GM12875 (cell line): Measurements from ENCODE around the gene BBIP1.

Experiments
- H3K4me3 ChIP-seq: one replicate; pipeline ENCODE4 v1.5.1; 2011; ENCODE audit warnings: low read depth, low read length, control low read depth
- CTCF ChIP-seq: IDR thresholded peaks from 2 replicates; pipeline ENCODE4 v1.5.1; 2011; ENCODE audit warnings: low read depth, mild to moderate bottlenecking, control low read depth, inconsistent platforms, low read length, moderate library complexity, borderline replicate concordance; ENCODE audit not compliant: insufficient read depth

BBIP1 gene

GRCh38 chr10:110853921-110854605 lies 64.9 kb downstream of the BBIP1 start:
- no peak for TF ChIP-seq CTCF
- no peak overlapping the region for H3K4me3 ChIP-seq

GRCh38 chr10:110852947-110853346 lies 66.0 kb downstream of the BBIP1 start:
- H3K4me3 ChIP-seq: no peak overlapping the region
- TF ChIP-seq CTCF: no peak

DNA sequence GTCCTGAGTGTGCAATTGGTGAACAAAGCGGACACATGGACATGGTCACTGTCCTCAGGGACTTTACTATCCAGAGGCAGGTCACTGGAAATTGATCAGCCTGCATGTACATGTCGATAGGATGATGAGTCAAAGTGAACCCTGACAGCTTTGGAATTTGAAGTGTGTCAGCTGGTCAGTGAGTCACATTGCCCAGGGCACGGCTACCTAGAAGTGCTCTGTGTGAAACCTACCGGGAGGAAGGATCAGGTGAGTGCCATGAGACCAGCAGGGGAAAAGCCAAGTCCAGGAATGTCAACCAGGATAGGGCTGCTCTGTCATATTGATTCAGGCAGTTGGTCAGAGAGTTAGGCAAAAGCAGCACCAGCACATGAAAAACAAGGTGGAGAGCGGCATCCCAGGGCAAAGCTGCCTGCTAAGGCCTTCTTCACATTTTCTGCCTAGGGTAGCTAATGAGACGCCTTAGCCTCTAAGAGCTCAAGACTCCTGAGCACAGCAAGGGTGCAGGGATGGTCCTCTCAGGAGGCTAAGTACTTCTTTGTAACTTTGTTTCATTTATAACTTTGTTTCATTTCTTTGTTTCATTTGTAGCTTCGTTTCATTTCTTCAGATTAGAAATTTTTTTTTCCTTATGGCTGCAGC lies 66.6 kb downstream of the BBIP1 start:
- H3K4me3 ChIP-seq: no peak overlapping the region
- TF ChIP-seq CTCF: no peak

DNA sequence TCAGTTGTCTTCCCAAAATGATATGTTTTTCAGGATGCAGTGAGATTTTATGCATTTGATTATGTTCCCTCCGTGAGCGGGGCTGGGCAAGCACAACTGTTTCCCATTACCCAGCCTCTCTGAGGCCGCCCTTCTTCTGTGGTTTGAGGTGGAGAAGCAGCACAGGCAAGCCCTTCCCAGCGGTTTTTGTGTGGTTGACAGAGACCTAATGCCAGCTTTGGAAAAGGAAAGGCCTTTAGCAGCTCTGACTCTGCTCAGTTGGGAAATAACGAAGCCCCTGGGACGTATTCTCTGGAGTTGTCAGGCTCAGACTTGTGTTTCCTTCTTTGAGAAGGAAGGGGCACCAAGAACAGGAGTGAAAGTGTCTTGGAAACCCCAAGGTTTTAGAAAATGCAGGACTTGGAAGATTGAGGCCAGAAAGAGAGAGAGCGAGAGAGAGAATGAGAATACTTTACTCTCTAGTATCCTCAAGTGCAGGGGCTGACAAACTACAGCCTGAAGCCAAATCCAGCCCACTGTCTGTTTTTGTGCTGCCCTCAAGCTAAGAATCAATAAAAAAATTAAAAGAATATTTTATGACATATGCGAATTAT lies 67.9 kb downstream of the BBIP1 start:
- no peak for TF ChIP-seq CTCF
- no peak overlapping the region for H3K4me3 ChIP-seq

- no peak overlapping the region for H3K4me3 ChIP-seq
These were observed 68.9 kb downstream of the BBIP1 start for GRCh38 chr10:110850099-110850498.

More at GRCh38 chr10:110850099-110850498, 68.9 kb downstream of the BBIP1 start:
- no peak for TF ChIP-seq CTCF
